H9 (cell line): ENCODE data around the gene ABCF2. TPM values are rescaled to one million over a fixed set of nuclear protein-coding genes. Genes with fewer than 3 reads are reported as not detected.
A peak's percentile ranks its signal among the peaks of the same experiment; 100 is the strongest.

ENCODE experiments used
- DNase-seq: peaks from one replicate; pipeline ENCODE4 v3.0.0-alpha.2; 2017
- H2AFZ ChIP-seq: one replicate; pipeline ENCODE4 v1.6.1; 2013; ENCODE audit warnings: mild to moderate bottlenecking, low read length, control low read depth, moderate library complexity
- H2AK5ac ChIP-seq: 2 replicates; pipeline ENCODE4 v1.6.1; 2013; ENCODE audit warnings: low read length, control low read depth, mixed read lengths; ENCODE audit not compliant: insufficient read length
- H2BK120ac ChIP-seq: one replicate; pipeline ENCODE4 v1.6.1; 2013; ENCODE audit warnings: low read depth, mild to moderate bottlenecking, low read length, control low read depth, inconsistent platforms; ENCODE audit not compliant: poor library complexity, severe bottlenecking
- H2BK12ac ChIP-seq: 2 replicates; pipeline ENCODE4 v1.6.1; 2013; ENCODE audit warnings: low read length, control low read depth, mixed read lengths, low read depth; ENCODE audit not compliant: insufficient read length
- H2BK15ac ChIP-seq: 2 replicates; pipeline ENCODE4 v1.6.1; 2013; ENCODE audit warnings: low read depth, low read length, control low read depth
- H2BK20ac ChIP-seq: one replicate; pipeline ENCODE4 v1.6.1; 2013; ENCODE audit warnings: low read depth, mild to moderate bottlenecking, low read length, control low read depth, inconsistent platforms; ENCODE audit not compliant: poor library complexity, severe bottlenecking
- H2BK5ac ChIP-seq: 2 replicates; pipeline ENCODE4 v1.6.1; 2013; ENCODE audit warnings: low read length, control low read depth, mixed read lengths; ENCODE audit not compliant: insufficient read length
- H3K14ac ChIP-seq: 2 replicates; pipeline ENCODE4 v1.6.1; 2013; ENCODE audit warnings: low read length, control low read depth; ENCODE audit not compliant: insufficient read depth
- H3K18ac ChIP-seq: 2 replicates; pipeline ENCODE4 v1.6.1; 2013; ENCODE audit warnings: low read depth, mild to moderate bottlenecking, mixed read lengths, low read length, control low read depth; ENCODE audit not compliant: insufficient read length
- H3K23ac ChIP-seq: 2 replicates; pipeline ENCODE4 v1.6.1; 2013; ENCODE audit warnings: low read length, control low read depth, mixed read lengths, low read depth; ENCODE audit not compliant: insufficient read length
- H3K23me2 ChIP-seq: 2 replicates; pipeline ENCODE4 v1.6.1; 2013; ENCODE audit warnings: low read depth, mild to moderate bottlenecking, mixed read lengths, low read length, control low read depth; ENCODE audit not compliant: insufficient read length, poor library complexity, severe bottlenecking
- H3K27ac ChIP-seq: 2 replicates; pipeline ENCODE4 v1.5.1; 2013; ENCODE audit warnings: low read length, control low read depth, mixed read lengths, low read depth; ENCODE audit not compliant: insufficient read length
- H3K27me3 ChIP-seq: 2 replicates; pipeline ENCODE4 v1.6.1; 2013; ENCODE audit warnings: low read length, control low read depth, inconsistent platforms; ENCODE audit not compliant: insufficient read depth
- H3K4ac ChIP-seq: 2 replicates; pipeline ENCODE4 v1.6.1; 2013; ENCODE audit warnings: low read depth, mild to moderate bottlenecking, control low read depth, inconsistent platforms, low read length, moderate library complexity
- H3K4me1 ChIP-seq: 2 replicates; pipeline ENCODE4 v1.6.1; 2013; ENCODE audit warnings: low read length, control low read depth, inconsistent platforms; ENCODE audit not compliant: insufficient read depth
- H3K4me2 ChIP-seq: 2 replicates; pipeline ENCODE4 v1.6.1; 2013; ENCODE audit warnings: low read length, control low read depth, mixed read lengths; ENCODE audit not compliant: insufficient read length, insufficient read depth
- H3K56ac ChIP-seq: 2 replicates; pipeline ENCODE4 v1.6.1; 2013; ENCODE audit warnings: low read depth, mild to moderate bottlenecking, mixed read lengths, low read length, control low read depth; ENCODE audit not compliant: insufficient read length
- H3K79me1 ChIP-seq: 2 replicates; pipeline ENCODE4 v1.6.1; 2013; ENCODE audit warnings: low read depth, mild to moderate bottlenecking, moderate library complexity, low read length, control low read depth, inconsistent platforms; ENCODE audit not compliant: insufficient read depth, poor library complexity, severe bottlenecking
- H3K79me2 ChIP-seq: 2 replicates; pipeline ENCODE4 v1.6.1; 2013; ENCODE audit warnings: low read length, control low read depth, inconsistent platforms; ENCODE audit not compliant: insufficient read depth
- H3K9ac ChIP-seq: 2 replicates; pipeline ENCODE4 v1.6.1; 2013; ENCODE audit warnings: low read length, control low read depth, mixed read lengths; ENCODE audit not compliant: insufficient read length; ENCODE audit errors: extremely low read depth
- H3K9me3 ChIP-seq: one replicate; pipeline ENCODE4 v1.6.1; 2013; ENCODE audit warnings: low read depth, low read length, inconsistent platforms; ENCODE audit not compliant: control insufficient read depth
- H3T11ph ChIP-seq: one replicate; pipeline ENCODE4 v1.6.1; 2013; ENCODE audit warnings: mild to moderate bottlenecking, low read length, control low read depth, inconsistent platforms
- H4K20me1 ChIP-seq: one replicate; pipeline ENCODE4 v1.6.1; 2013; ENCODE audit not compliant: control insufficient read depth, insufficient read length, insufficient read depth
- H4K5ac ChIP-seq: 2 replicates; pipeline ENCODE4 v1.6.1; 2013; ENCODE audit warnings: low read depth, mild to moderate bottlenecking, mixed read lengths, low read length, control low read depth; ENCODE audit not compliant: insufficient read length
- H4K8ac ChIP-seq: replicated peaks from 2 replicates; pipeline ENCODE4 v1.6.1; 2013; ENCODE audit warnings: low read length, control low read depth, mixed read lengths, low read depth; ENCODE audit not compliant: insufficient read length
- H4K91ac ChIP-seq: 2 replicates; pipeline ENCODE4 v1.6.1; 2013; ENCODE audit warnings: low read depth, mild to moderate bottlenecking, moderate library complexity, mixed read lengths, low read length, control low read depth; ENCODE audit not compliant: insufficient read length
- H3K27ac Mint-ChIP-seq, 3 experiments: 2 replicates in 2 of 3; 3 replicates in 1 of 3; pipeline ENCODE4 v1.8.0; 2020 to 2021; ENCODE audit warnings: mixed read lengths in 3 of 3, mild to moderate bottlenecking in 1 of 3, moderate library complexity in 1 of 3
- H3K27me3 Mint-ChIP-seq: 2 replicates; pipeline ENCODE4 v1.8.0; 2021; ENCODE audit warnings: low read depth, mild to moderate bottlenecking, moderate library complexity, mixed read lengths
- H3K36me3 Mint-ChIP-seq, 3 experiments: 2 replicates in 2 of 3; 3 replicates in 1 of 3; pipeline ENCODE4 v1.8.0; 2020 to 2021; ENCODE audit warnings: low read depth in 3 of 3, mixed read lengths in 3 of 3; ENCODE audit not compliant: insufficient read depth in 1 of 3
- H3K4me1 Mint-ChIP-seq, 2 experiments: 2 replicates each; pipeline ENCODE4 v1.8.0; 2020; ENCODE audit warnings: mixed read lengths in 2 of 2
- H3K4me3 Mint-ChIP-seq, 2 experiments: 2 replicates in 1 of 2; 3 replicates in 1 of 2; pipeline ENCODE4 v1.8.0; 2020 to 2021; ENCODE audit warnings: mild to moderate bottlenecking in 2 of 2, mixed read lengths in 2 of 2, moderate library complexity in 1 of 2
- H3K9me3 Mint-ChIP-seq, 2 experiments: 2 replicates in 1 of 2; 3 replicates in 1 of 2; pipeline ENCODE4 v1.8.0; 2020; ENCODE audit warnings: mild to moderate bottlenecking in 2 of 2, mixed read lengths in 2 of 2, moderate library complexity in 1 of 2
- WGBS: extraction: QIAGEN DNeasy Blood & Tissue Kit; methylation state at CpG from one replicate; pipeline ENCODE4 v1.1.7; 2013; ENCODE audit warnings: missing lambda C conversion rate, low lambda C conversion rate, mixed read lengths; ENCODE audit not compliant: insufficient read length; ENCODE audit errors: extremely low coverage; 5-methylcytosine and 5-hydroxymethylcytosine counted together
- total RNA-seq: library from RNA; stranded (reverse); gene quantifications from 2 replicates; pipeline ENCODE4 v1.2.1, GENCODE V29; 2021
- TF ChIP-seq, protein P1 (sequence below): fragments of 200-600 bp; sonication (generic); conservative IDR thresholded peaks from 3 replicates; pipeline ENCODE4 v1.8.0; 2021; ENCODE audit warnings: antibody characterized with exemption, mild to moderate bottlenecking

Gene ABCF2
- total RNA-seq, 1 experiment from 2014 or later: 70.1 TPM

DNA sequence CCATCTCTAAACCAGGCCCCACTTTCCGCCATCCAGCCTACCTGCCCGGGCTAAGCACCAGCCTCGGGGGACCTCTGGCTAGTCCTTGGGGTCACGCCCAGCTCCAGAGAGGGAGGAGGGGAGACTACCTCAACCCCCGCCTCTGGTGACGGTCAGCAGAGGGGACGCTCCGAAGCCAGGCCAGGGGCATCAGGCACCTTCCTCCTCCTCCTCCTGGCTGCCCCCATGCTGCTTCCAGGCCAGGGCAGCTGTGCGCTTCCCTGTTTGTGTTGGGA is 25.5 kb upstream of the ABCF2 start:
- H3K4me1 Mint-ChIP-seq: peaks cover 38 to 55% of the 10 kb centered on the region in 2 experiments
- no peaks in the 10 kb centered on the region for H3K9me3 ChIP-seq
- WGBS: no CpG with 5 or more reads among the region's 9 CpGs
- no peak overlapping the region for H2BK5ac ChIP-seq
- H3K27me3 Mint-ChIP-seq: peaks cover 86% of the 10 kb centered on the region
- H2AK5ac ChIP-seq: no peak overlapping the region
- peak overlapping the region; percentile 71 for H3K4me2 ChIP-seq
- TF ChIP-seq, protein P1, sequence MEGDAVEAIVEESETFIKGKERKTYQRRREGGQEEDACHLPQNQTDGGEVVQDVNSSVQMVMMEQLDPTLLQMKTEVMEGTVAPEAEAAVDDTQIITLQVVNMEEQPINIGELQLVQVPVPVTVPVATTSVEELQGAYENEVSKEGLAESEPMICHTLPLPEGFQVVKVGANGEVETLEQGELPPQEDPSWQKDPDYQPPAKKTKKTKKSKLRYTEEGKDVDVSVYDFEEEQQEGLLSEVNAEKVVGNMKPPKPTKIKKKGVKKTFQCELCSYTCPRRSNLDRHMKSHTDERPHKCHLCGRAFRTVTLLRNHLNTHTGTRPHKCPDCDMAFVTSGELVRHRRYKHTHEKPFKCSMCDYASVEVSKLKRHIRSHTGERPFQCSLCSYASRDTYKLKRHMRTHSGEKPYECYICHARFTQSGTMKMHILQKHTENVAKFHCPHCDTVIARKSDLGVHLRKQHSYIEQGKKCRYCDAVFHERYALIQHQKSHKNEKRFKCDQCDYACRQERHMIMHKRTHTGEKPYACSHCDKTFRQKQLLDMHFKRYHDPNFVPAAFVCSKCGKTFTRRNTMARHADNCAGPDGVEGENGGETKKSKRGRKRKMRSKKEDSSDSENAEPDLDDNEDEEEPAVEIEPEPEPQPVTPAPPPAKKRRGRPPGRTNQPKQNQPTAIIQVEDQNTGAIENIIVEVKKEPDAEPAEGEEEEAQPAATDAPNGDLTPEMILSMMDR: no peak
- no peak overlapping the region for H3K56ac ChIP-seq
- H3K79me2 ChIP-seq: no peaks in the 10 kb centered on the region
- peaks cover 7% of the 10 kb centered on the region; the same call in 1 of the 2 replicates for H3K4me1 ChIP-seq
- peaks cover 17% of the 10 kb centered on the region; the same call in 1 of the 2 replicates for H3K27me3 ChIP-seq
- no peak overlapping the region for H2BK12ac ChIP-seq
- H2BK15ac ChIP-seq: no peak overlapping the region
- DNase-seq: no peak
- H2AFZ ChIP-seq: no peak overlapping the region
- peak overlapping the region; percentile 16 for H3K9ac ChIP-seq
- no peaks in the 10 kb centered on the region; a peak in 1 of 5 replicates for H3K9me3 Mint-ChIP-seq
- peak overlapping the region in 1 of 3 experiments; percentile 28; a peak in 2 of 7 replicates for H3K27ac Mint-ChIP-seq
- H3K23me2 ChIP-seq: peaks cover 22% of the 10 kb centered on the region
- H2BK120ac ChIP-seq: no peak overlapping the region
- peak overlapping the region; percentile 2; the same call in 1 of the 2 replicates for H3K14ac ChIP-seq
- H3K4me3 Mint-ChIP-seq: peak overlapping the region; percentile 72 to 85
- H3K18ac ChIP-seq: no peak overlapping the region
- no peak overlapping the region for H3K23ac ChIP-seq
- H4K20me1 ChIP-seq: no peaks in the 10 kb centered on the region
- H3K27ac ChIP-seq: no peak overlapping the region
- no peak overlapping the region for H4K8ac ChIP-seq
- H3K36me3 Mint-ChIP-seq: no peaks in the 10 kb centered on the region; a peak in 1 of 7 replicates
- no peak overlapping the region for H3K4ac ChIP-seq
- no peak overlapping the region for H3T11ph ChIP-seq
- H4K5ac ChIP-seq: no peak overlapping the region
- no peak overlapping the region for H2BK20ac ChIP-seq
- H4K91ac ChIP-seq: no peak overlapping the region
- H3K79me1 ChIP-seq: no peaks in the 10 kb centered on the region
